Kidney (tissue), 14 donors: Measurements from ENCODE around the gene MACROD1. TPM values are rescaled to one million over a fixed set of nuclear protein-coding genes. Genes with fewer than 3 reads are reported as not detected.

Experiments
- DNase-seq, 5 donors: peaks; one replicate each; pipeline ENCODE4 v3.0.0-alpha.2; 2013 to 2020
- FAIRE-seq: peaks from 2 replicates; lab custom pipeline; 2012; peaks lifted over from hg19 to GRCh38; lab: Jason Lieb, UNC
- H3K27ac ChIP-seq, 2 donors: one replicate each; pipeline ENCODE4 v1.7.0; 2013; ENCODE audit warnings: low read depth in 2 of 2, low read length in 2 of 2, inconsistent platforms in 1 of 2
- H3K27me3 ChIP-seq: one replicate; pipeline ENCODE4 v1.7.1; 2013; ENCODE audit warnings: low read length, inconsistent platforms; ENCODE audit not compliant: control insufficient read depth, insufficient read depth
- H3K36me3 ChIP-seq, 3 donors: one replicate each; pipeline versions ENCODE4 v1.7.0 to v1.7.1; 2013; ENCODE audit warnings: low read length in 3 of 3, control low read depth in 1 of 3, inconsistent platforms in 1 of 3; ENCODE audit not compliant: insufficient read depth in 3 of 3, control insufficient read depth in 2 of 3
- H3K4me1 ChIP-seq, 3 donors: one replicate each; pipeline versions ENCODE4 v1.7.0 to v1.7.1; 2013; ENCODE audit warnings: low read length in 3 of 3, inconsistent platforms in 1 of 3, low read depth in 1 of 3; ENCODE audit not compliant: control insufficient read depth in 2 of 3, insufficient read depth in 2 of 3
- H3K4me3 ChIP-seq, 3 donors: one replicate each; pipeline versions ENCODE4 v1.7.0 to v1.8.1; 2013; ENCODE audit warnings: low read length in 3 of 3, control low read depth in 1 of 3, inconsistent platforms in 1 of 3
- H3K9ac ChIP-seq, 3 donors: one replicate each; pipeline versions ENCODE4 v1.7.0 to v1.7.1; 2013; ENCODE audit warnings: low read length in 3 of 3, control low read depth in 1 of 3, inconsistent platforms in 1 of 3
- H3K9me3 ChIP-seq, 3 donors: one replicate each; pipeline versions ENCODE4 v1.7.0 to v1.7.1; 2013; ENCODE audit warnings: low read length in 3 of 3, control low read depth in 1 of 3, inconsistent platforms in 1 of 3; ENCODE audit not compliant: control insufficient read depth in 2 of 3, insufficient read depth in 1 of 3
- intact Hi-C: fragments of 100-400 bp; cut with DNase I; formaldehyde crosslinking; loops from one replicate; pipeline ENCODE4 v1.11.1; 2022
- polyA plus RNA-seq: library from polyadenylated mRNA; stranded (reverse); fragments of 350-450 nt; fragmentation: Illumina TruSeq; extraction: RNeasy Lipid Tissue Mini Kit (QIAGEN cat#74804); gene quantifications from one replicate; pipeline ENCODE4 v1.2.3, GENCODE V29; 2014; ENCODE audit warnings: low read depth, low replicate concordance; ENCODE audit not compliant: insufficient read depth
- total RNA-seq: library from RNA; stranded (reverse); fragmentation: NEBNext Ultra II Directional; extraction: Animal tissue kit (Norgen Biotek cat#: 25700); gene quantifications from one replicate; pipeline ENCODE4 v1.2.1, GENCODE V29; 2021
- TF ChIP-seq, protein P1 (sequence below): IDR thresholded peaks from 3 replicates; pipeline ENCODE4 v1.5.1; 2012; ENCODE audit warnings: mild to moderate bottlenecking, moderate library complexity, borderline replicate concordance; ENCODE audit not compliant: insufficient read depth; ENCODE audit errors: extremely low read depth
- donor health status: control.
- donor health status: control.
- donor health status: control.
- donor health status: control.
- donor health status: control.
- donor health status: DM: yes; HTN: yes; CAD: no.
- donor health status: Normal renal cell carcinoma (clear cell type).

Gene MACROD1
- total and polyA plus RNA-seq, 2 donors from 2014 or later = 27.8 to 176 TPM

DNA sequence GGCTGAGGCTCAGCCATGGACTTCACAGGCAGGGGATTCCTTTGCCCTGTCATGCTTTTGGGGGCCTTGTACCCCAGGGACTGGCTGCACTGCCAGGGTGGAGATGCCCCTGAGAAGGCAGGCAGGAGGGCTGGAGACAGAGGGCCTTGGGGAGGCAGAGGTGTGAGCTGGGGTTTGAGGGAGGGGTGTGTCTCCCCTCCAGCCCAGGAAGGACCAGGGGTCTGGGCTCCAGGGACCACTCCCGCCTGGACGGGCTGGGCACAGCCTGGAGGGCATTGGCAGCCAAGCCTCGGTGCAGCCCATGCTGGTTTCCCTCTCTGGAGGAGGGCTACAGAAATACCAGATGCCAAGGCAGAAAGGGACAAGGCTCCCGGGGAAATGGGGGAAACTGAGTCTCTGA is 160.2 kb downstream of the MACROD1 start:
- Histone ChIP-seq H3K36me3 (no peaks in the 10 kb centered on the region), H3K9ac (no peak overlapping the region), H3K9me3 (no peaks in the 10 kb centered on the region), H3K4me1 (peaks cover 0 to 43% (median 8%) of the 10 kb centered on the region in 3 donors), H3K27me3 (no peaks in the 10 kb centered on the region), H3K27ac (no peak overlapping the region), H3K4me3 (no peak overlapping the region)
- TF ChIP-seq, protein P1, sequence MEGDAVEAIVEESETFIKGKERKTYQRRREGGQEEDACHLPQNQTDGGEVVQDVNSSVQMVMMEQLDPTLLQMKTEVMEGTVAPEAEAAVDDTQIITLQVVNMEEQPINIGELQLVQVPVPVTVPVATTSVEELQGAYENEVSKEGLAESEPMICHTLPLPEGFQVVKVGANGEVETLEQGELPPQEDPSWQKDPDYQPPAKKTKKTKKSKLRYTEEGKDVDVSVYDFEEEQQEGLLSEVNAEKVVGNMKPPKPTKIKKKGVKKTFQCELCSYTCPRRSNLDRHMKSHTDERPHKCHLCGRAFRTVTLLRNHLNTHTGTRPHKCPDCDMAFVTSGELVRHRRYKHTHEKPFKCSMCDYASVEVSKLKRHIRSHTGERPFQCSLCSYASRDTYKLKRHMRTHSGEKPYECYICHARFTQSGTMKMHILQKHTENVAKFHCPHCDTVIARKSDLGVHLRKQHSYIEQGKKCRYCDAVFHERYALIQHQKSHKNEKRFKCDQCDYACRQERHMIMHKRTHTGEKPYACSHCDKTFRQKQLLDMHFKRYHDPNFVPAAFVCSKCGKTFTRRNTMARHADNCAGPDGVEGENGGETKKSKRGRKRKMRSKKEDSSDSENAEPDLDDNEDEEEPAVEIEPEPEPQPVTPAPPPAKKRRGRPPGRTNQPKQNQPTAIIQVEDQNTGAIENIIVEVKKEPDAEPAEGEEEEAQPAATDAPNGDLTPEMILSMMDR = no peak
- peak in 1 of 5 donors; percentile 59 for DNase-seq
- no peak for FAIRE-seq
- intact Hi-C loops = no loop called here

GRCh38 chr11:64004590-64004984 is 161.3 kb downstream of the MACROD1 start:
- FAIRE-seq (no peak), DNase-seq (peak in 1 of 5 donors; percentile 56)
- Histone ChIP-seq H3K4me3 (no peak overlapping the region), H3K27me3 (no peaks in the 10 kb centered on the region), H3K9me3 (no peaks in the 10 kb centered on the region), H3K9ac (no peak overlapping the region), H3K4me1 (peaks cover 0 to 43% (median 8%) of the 10 kb centered on the region in 3 donors), H3K27ac (peak overlapping the region in 1 of 2 donors; percentile 67), H3K36me3 (no peaks in the 10 kb centered on the region)
- intact Hi-C loops = no loop called here
- TF ChIP-seq, protein P1 = no peak

GRCh38 chr11:64003807-64004589 is 161.9 kb downstream of the MACROD1 start:
- Histone ChIP-seq H3K27ac (peak overlapping the region; percentile 2 to 67), H3K36me3 (no peaks in the 10 kb centered on the region), H3K9me3 (no peaks in the 10 kb centered on the region), H3K27me3 (no peaks in the 10 kb centered on the region), H3K4me3 (no peak overlapping the region), H3K4me1 (peaks cover 0 to 44% (median 8%) of the 10 kb centered on the region in 3 donors), H3K9ac (no peak overlapping the region)
- no peak for FAIRE-seq
- TF ChIP-seq, protein P1 = no peak
- DNase-seq = peak in 2 of 5 donors; percentile 48 to 74
- intact Hi-C loops = no loop called here
